HL-60 (cell line): ENCODE measurements around the gene KCTD19.

Experiments used
- DNase-seq, 2 experiments: peaks; one replicate each; pipeline ENCODE4 v3.0.0-alpha.2; 2010 to 2020; ENCODE audit warnings: low read depth in 1 of 2, low spot score in 1 of 2
- H3K27ac ChIP-seq: fragments of 250-450 bp; sonication (Bioruptor Pico); replicated peaks from 2 replicates; pipeline ENCODE4 v1.5.1; 2020; ENCODE audit warnings: mild to moderate bottlenecking, moderate library complexity
- H3K27me3 ChIP-seq: fragments of 250-450 bp; sonication (Bioruptor Pico); 2 replicates; pipeline ENCODE4 v1.5.1; 2021; ENCODE audit warnings: mild to moderate bottlenecking, moderate library complexity; ENCODE audit not compliant: insufficient read depth, poor library complexity, severe bottlenecking
- H3K4me3 ChIP-seq: replicated peaks from 2 replicates; pipeline ENCODE4 v1.5.1; 2011; ENCODE audit warnings: mild to moderate bottlenecking, control low read depth, low read length; ENCODE audit not compliant: insufficient read depth
- CTCF ChIP-seq: IDR thresholded peaks from one replicate; pipeline ENCODE4 v1.5.1; 2011; ENCODE audit warnings: low read length, control low read depth, inconsistent platforms; ENCODE audit not compliant: insufficient read depth
- GABPA ChIP-seq: IDR thresholded peaks from 2 replicates; pipeline ENCODE4 v1.6.1; 2012; ENCODE audit warnings: low read depth
- POLR2AphosphoS5 ChIP-seq: IDR thresholded peaks from 2 replicates; pipeline ENCODE4 v1.6.1; 2012; ENCODE audit warnings: low read depth
- REST ChIP-seq: IDR thresholded peaks from 2 replicates; pipeline ENCODE4 v1.6.1; 2012; ENCODE audit warnings: low read depth; ENCODE audit not compliant: insufficient replicate concordance
- SPI1 ChIP-seq: IDR thresholded peaks from 2 replicates; pipeline ENCODE4 v1.6.1; 2012; ENCODE audit warnings: low read depth, mild to moderate bottlenecking, borderline replicate concordance

KCTD19 gene

GRCh38 chr16:67311607-67312488 lies 14.7 kb downstream of the KCTD19 start:
- H3K4me3 ChIP-seq, result no peak overlapping the region
- TF ChIP-seq SPI1, result no peak
- TF ChIP-seq CTCF, result no peak
- no peak for TF ChIP-seq POLR2AphosphoS5
- TF ChIP-seq GABPA, result no peak
- TF ChIP-seq REST, result no peak
- no peak for DNase-seq
- no peak overlapping the region for H3K27ac ChIP-seq
- peaks cover 4% of the 10 kb centered on the region for H3K27me3 ChIP-seq

GRCh38 chr16:67310561-67310960 lies 16.0 kb downstream of the KCTD19 start:
- DNase-seq, result no peak
- TF ChIP-seq REST (no peak), SPI1 (no peak), POLR2AphosphoS5 (no peak), CTCF (no peak), GABPA (no peak)
- H3K27ac ChIP-seq, result no peak overlapping the region
- no peak overlapping the region for H3K4me3 ChIP-seq
- no peaks in the 10 kb centered on the region for H3K27me3 ChIP-seq

GRCh38 chr16:67305216-67306071 lies 21.1 kb downstream of the KCTD19 start:
- TF ChIP-seq CTCF (no peak), GABPA (no peak), SPI1 (no peak), REST (no peak), POLR2AphosphoS5 (no peak)
- no peak for DNase-seq
- Histone ChIP-seq H3K27ac (no peak overlapping the region), H3K27me3 (no peaks in the 10 kb centered on the region), H3K4me3 (no peak overlapping the region)
